SK-N-SH treated with all-trans-retinoic acid at 6 μM for 48 hours (cell line): ENCODE measurements around the gene UNCX.

Experiments used
- ATAC-seq: fragments of 200-7000 bp; cut with Tn5 transposase; 3 replicates; pipeline ENCODE4 v1.9.1; 2020; ENCODE audit warnings: mild to moderate bottlenecking, moderate library complexity
- ARNTL ChIP-seq: fragments of 450-650 bp; formaldehyde crosslinking; IDR thresholded peaks from 2 replicates; pipeline ENCODE4 v1.5.0; 2020; ENCODE audit warnings: low read depth, mild to moderate bottlenecking, moderate library complexity, borderline replicate concordance
- BACH2 ChIP-seq: fragments of 250-450 bp; sonication (Bioruptor Pico); IDR thresholded peaks from 2 replicates; pipeline ENCODE4 v1.9.0; 2021; ENCODE audit warnings: mild to moderate bottlenecking, borderline replicate concordance
- CREB5 ChIP-seq: fragments of 250-450 bp; sonication (Bioruptor Pico); IDR thresholded peaks from 2 replicates; pipeline ENCODE4 v1.5.1; 2020; ENCODE audit warnings: low read depth, mild to moderate bottlenecking, moderate library complexity
- CSDC2 ChIP-seq: fragments of 250-450 bp; sonication (Bioruptor Pico); IDR thresholded peaks from 2 replicates; pipeline ENCODE4 v1.5.0; 2020; ENCODE audit warnings: mild to moderate bottlenecking, moderate library complexity
- ESRRG ChIP-seq: fragments of 250-450 bp; sonication (Bioruptor Pico); IDR thresholded peaks from 2 replicates; pipeline ENCODE4 v1.6.1; 2021; ENCODE audit warnings: mild to moderate bottlenecking
- GLIS3 ChIP-seq: fragments of 250-450 bp; sonication (Bioruptor Pico); IDR thresholded peaks from 2 replicates; pipeline ENCODE4 v1.5.0; 2020; ENCODE audit warnings: mild to moderate bottlenecking, moderate library complexity
- ISL1 ChIP-seq: fragments of 250-450 bp; sonication (Bioruptor Pico); IDR thresholded peaks from 2 replicates; pipeline ENCODE4 v2.1.2; 2022; ENCODE audit warnings: mild to moderate bottlenecking, moderate library complexity
- OSR1 ChIP-seq: fragments of 250-450 bp; sonication (Bioruptor Pico); IDR thresholded peaks from 2 replicates; pipeline ENCODE4 v1.8.0; 2022; ENCODE audit warnings: moderate library complexity, mild to moderate bottlenecking, inconsistent platforms
- POU6F1 ChIP-seq: fragments of 250-450 bp; sonication (Bioruptor Pico); IDR thresholded peaks from 2 replicates; pipeline ENCODE4 v1.8.0; 2021; ENCODE audit warnings: low read depth, mild to moderate bottlenecking, moderate library complexity, borderline replicate concordance
- PPARA ChIP-seq: fragments of 250-450 bp; sonication (Bioruptor Pico); IDR thresholded peaks from 2 replicates; pipeline ENCODE4 v1.5.0; 2020; ENCODE audit warnings: mild to moderate bottlenecking, borderline replicate concordance
- RARB ChIP-seq: fragments of 250-450 bp; sonication (Bioruptor Pico); IDR thresholded peaks from 2 replicates; pipeline ENCODE4 v1.8.0; 2021; ENCODE audit warnings: mild to moderate bottlenecking, moderate library complexity
- SNAI2 ChIP-seq: fragments of 250-450 bp; sonication (Bioruptor Pico); IDR thresholded peaks from 2 replicates; pipeline ENCODE4 v1.5.0; 2020; ENCODE audit warnings: mild to moderate bottlenecking, moderate library complexity
- TCF4 ChIP-seq: fragments of 250-450 bp; sonication (Bioruptor Pico); IDR thresholded peaks from 2 replicates; pipeline ENCODE4 v1.8.0; 2021; ENCODE audit warnings: mild to moderate bottlenecking, moderate library complexity, borderline replicate concordance
- TOX ChIP-seq: fragments of 250-450 bp; sonication (Bioruptor Pico); IDR thresholded peaks from 2 replicates; pipeline ENCODE4 v1.8.0; 2021; ENCODE audit warnings: mild to moderate bottlenecking, moderate library complexity, borderline replicate concordance
- TSHZ2 ChIP-seq: fragments of 250-450 bp; sonication (Bioruptor Pico); IDR thresholded peaks from 2 replicates; pipeline ENCODE4 v1.5.0; 2020; ENCODE audit warnings: mild to moderate bottlenecking, moderate library complexity
- ZC3H10 ChIP-seq: fragments of 250-450 bp; sonication (Bioruptor Pico); IDR thresholded peaks from 2 replicates; pipeline ENCODE4 v1.5.1; 2021; ENCODE audit warnings: mild to moderate bottlenecking, moderate library complexity
- ZFP3 ChIP-seq: fragments of 250-450 bp; sonication (Bioruptor Pico); IDR thresholded peaks from 2 replicates; pipeline ENCODE4 v1.5.0; 2020; ENCODE audit warnings: mild to moderate bottlenecking, moderate library complexity
- ZFP30 ChIP-seq: fragments of 450-650 bp; formaldehyde crosslinking; IDR thresholded peaks from 2 replicates; pipeline ENCODE4 v1.5.0; 2022; ENCODE audit warnings: mild to moderate bottlenecking, moderate library complexity
- ZNF565 ChIP-seq: fragments of 450-650 bp; formaldehyde crosslinking; conservative IDR thresholded peaks from 2 replicates; pipeline ENCODE4 v1.5.0; 2020; ENCODE audit warnings: low read depth, mild to moderate bottlenecking, moderate library complexity
- ZNF70 ChIP-seq: fragments of 450-650 bp; formaldehyde crosslinking; IDR thresholded peaks from 2 replicates; pipeline ENCODE4 v1.5.0; 2020; ENCODE audit warnings: mild to moderate bottlenecking, moderate library complexity
- ZNF8 ChIP-seq: fragments of 450-650 bp; formaldehyde crosslinking; IDR thresholded peaks from 2 replicates; pipeline ENCODE4 v1.5.0; 2020; ENCODE audit warnings: mild to moderate bottlenecking, moderate library complexity

UNCX gene

GRCh38 chr7:1254281-1255079 is 21.8 kb downstream of the UNCX start:
- ATAC-seq, result no peak
- no peak for TF ChIP-seq ZFP3
- no peak for TF ChIP-seq ZFP30 (CRISPR knock-in tag)
- TF ChIP-seq, all 23 proteins: peak for 0

GRCh38 chr7:1255080-1255816 is 22.6 kb downstream of the UNCX start:
- TF ChIP-seq PPARA (CRISPR knock-in tag), result no peak
- no peak for TF ChIP-seq ZNF70
- no peak for TF ChIP-seq RARB (CRISPR knock-in tag)
- no peak for TF ChIP-seq SNAI2 (CRISPR knock-in tag)
- TF ChIP-seq GLIS3 (CRISPR knock-in tag), result no peak
- no peak for TF ChIP-seq TOX
- TF ChIP-seq ESRRG, result no peak
- no peak for TF ChIP-seq ZNF8 (CRISPR knock-in tag)
- TF ChIP-seq OSR1 (CRISPR knock-in tag), result no peak
- no peak for TF ChIP-seq CSDC2 (CRISPR knock-in tag)
- TF ChIP-seq ZFP3, result no peak
- TF ChIP-seq BACH2, result no peak
- no peak for TF ChIP-seq ZC3H10
- no peak for TF ChIP-seq ZFP30 (CRISPR knock-in tag)
- no peak for TF ChIP-seq TCF4 (CRISPR knock-in tag)
- no peak for ATAC-seq

GRCh38 chr7:1255817-1256340 is 23.2 kb downstream of the UNCX start:
- no peak for TF ChIP-seq ESRRG
- no peak for TF ChIP-seq BACH2
- TF ChIP-seq SNAI2 (CRISPR knock-in tag), result no peak
- no peak for TF ChIP-seq ZNF70
- TF ChIP-seq CSDC2 (CRISPR knock-in tag), result no peak
- TF ChIP-seq ZFP30 (CRISPR knock-in tag), result no peak
- TF ChIP-seq POU6F1 (CRISPR knock-in tag), result no peak
- no peak for TF ChIP-seq PPARA (CRISPR knock-in tag)
- no peak for TF ChIP-seq ZNF565
- no peak for ATAC-seq

- no peak for ATAC-seq
- TF ChIP-seq ZNF565 (no peak), POU6F1 (CRISPR knock-in tag) (no peak), TOX (no peak), ISL1 (CRISPR knock-in tag) (no peak), ZNF70 (no peak), SNAI2 (CRISPR knock-in tag) (no peak), ZFP30 (CRISPR knock-in tag) (no peak), GLIS3 (CRISPR knock-in tag) (no peak), TCF4 (CRISPR knock-in tag) (no peak), ARNTL (CRISPR knock-in tag) (no peak), CREB5 (CRISPR knock-in tag) (no peak), CSDC2 (CRISPR knock-in tag) (no peak), ESRRG (no peak), OSR1 (CRISPR knock-in tag) (no peak), TSHZ2 (no peak), ZC3H10 (no peak), PPARA (CRISPR knock-in tag) (no peak)
Measured at GRCh38 chr7:1256621-1257020, 23.9 kb downstream of the UNCX start.
